M059J (cell line): ENCODE data around the gene SDK1. TPM values are rescaled to one million over a fixed set of nuclear protein-coding genes. Genes with fewer than 3 reads are reported as not detected.
A peak's percentile ranks its signal among the peaks of the same experiment; 100 is the strongest.

Experiments used
- DNase-seq: peaks from one replicate; pipeline ENCODE4 v3.0.0-alpha.2; 2012; ENCODE audit warnings: low read depth
- total RNA-seq: library from RNA; depleted of rRNA; stranded (reverse); fragments of >200 nt; shearing (Covaris generic); gene quantifications from 2 replicates; pipeline ENCODE4 v1.2.3, GENCODE V29; 2014

Gene SDK1
- total RNA-seq, 1 experiment from 2014 or later: under 0.01 TPM

GRCh38 chr7:3527496-3528124 is 226.6 kb downstream of the SDK1 start:
- DNase-seq: no peak

GRCh38 chr7:3533040-3533439 is 232.0 kb downstream of the SDK1 start:
- DNase-seq: no peak

DNA sequence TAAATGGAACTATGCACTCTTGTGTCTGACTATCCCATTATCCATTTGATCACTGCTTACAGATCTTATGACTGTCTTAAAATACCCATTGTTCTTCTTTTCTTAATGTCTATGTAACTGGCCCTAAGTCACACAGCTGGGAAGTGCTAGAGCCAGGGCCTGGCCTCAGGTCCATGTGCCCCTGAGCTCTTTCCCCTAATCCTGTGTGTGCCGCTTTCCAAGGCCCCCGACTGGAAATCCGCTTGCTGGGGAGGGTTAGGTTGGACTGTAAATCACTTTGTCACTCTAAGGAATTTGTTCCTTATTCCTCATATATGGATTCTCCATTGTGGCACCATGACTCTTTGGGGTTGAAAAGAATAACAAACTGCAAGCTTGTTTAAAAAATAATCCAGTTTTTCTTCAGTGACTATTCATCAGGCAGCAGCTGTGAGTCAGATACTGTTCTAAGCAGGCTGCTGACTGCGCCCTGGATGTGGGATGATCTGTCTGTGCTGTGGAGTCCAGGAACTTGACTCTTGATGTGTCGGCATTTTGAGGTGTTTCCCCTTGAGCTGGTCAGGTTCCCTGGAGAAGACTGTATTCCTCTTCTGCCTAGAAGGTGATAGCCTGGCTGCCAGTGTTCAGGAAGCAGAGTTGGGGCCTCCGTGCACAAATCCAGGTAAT is 236.3 kb downstream of the SDK1 start:
- DNase-seq: peak; percentile 30

GRCh38 chr7:3538041-3538440 is 237.0 kb downstream of the SDK1 start:
- DNase-seq: no peak

DNA sequence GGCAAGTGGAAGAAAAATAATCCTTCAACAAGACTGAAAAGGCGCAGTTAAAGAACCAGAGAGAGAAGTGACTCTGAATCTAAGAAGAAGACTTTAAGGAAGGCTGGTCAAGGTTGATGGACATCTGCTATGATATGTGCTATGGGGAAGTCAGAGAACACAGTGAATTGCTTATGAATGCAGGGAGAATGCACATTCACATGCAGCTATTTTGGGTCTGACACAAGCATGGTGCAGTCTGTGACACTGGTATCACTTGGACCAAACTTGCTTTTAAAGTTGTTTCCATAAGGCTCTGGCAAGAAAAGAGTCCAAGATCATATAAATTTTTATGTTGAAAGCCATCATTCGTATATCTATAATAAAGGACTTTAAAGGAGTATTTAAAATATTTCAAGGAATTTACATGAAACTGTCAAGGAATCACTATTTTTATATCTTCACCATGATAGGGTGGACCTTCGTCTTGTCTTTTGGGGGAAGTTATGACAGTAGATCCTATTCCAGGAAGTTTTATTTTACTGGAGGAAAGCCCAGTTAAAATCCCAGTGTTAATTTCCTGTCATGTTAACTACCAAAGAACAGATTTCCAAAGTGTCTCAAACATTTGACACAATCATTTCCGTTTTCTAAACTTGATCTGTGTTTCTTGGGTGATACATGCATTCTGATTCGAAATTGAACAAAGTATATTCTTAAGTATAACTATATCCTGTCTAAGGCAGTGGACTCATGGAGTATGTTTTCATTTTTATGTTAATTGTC is 239.6 kb downstream of the SDK1 start:
- no peak for DNase-seq

DNA sequence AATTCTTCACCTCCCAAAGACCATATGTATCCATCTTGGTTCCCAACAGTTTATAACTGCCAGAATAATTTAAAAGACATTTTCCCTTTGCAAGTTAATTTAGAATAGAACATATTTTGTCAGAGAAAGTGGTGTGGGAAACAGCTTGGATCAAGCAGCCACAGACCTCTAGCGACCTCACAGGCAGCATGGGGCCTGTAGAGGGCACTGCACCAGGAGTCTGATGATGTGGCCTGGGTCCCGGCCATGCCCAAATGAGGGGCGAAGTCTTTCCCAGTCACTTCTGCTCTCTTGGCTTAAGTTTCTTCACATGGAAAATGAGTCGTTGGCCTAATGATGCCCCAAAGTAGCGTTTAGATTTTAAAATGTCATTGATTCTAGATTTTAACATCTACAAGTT is 243.2 kb downstream of the SDK1 start:
- no peak for DNase-seq

DNA sequence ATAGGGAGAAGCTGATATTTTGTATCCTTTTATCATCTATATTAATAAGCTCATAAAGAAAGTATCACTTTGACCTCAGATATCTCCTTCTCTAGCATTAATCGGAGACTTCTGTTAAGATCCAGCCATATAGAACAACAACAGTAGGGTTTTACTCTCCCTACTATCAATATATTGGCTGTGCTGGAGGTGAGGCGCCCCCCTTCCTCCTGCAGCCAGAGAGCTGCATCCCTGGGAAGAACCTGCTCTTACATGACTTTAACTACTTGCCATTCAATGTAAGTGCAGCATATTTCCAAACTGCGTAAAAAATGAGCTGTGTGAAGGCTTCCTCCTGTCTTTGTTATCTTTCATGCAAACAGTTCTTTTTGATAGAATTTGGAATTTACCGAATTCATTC is 247.8 kb downstream of the SDK1 start:
- DNase-seq: no peak

DNA sequence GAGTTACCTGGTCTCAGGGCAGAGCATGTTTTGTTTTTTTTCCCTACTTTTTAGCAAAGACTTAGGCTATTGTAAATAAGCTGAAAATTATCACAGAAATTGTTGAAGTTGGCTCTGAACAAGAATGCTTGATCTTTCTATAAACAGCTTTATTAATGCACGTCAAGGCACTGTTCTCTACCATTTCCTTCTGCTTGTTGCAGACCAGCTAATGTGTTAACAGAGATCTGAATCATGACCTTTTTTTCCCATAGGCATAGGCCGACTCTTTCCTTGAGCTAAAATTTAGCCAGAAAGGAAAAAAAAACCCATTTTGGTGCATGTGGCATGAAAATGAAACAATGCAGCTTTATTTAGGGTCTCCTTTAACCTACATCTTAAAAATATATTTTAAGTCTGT is 248.5 kb downstream of the SDK1 start:
- DNase-seq: no peak

DNA sequence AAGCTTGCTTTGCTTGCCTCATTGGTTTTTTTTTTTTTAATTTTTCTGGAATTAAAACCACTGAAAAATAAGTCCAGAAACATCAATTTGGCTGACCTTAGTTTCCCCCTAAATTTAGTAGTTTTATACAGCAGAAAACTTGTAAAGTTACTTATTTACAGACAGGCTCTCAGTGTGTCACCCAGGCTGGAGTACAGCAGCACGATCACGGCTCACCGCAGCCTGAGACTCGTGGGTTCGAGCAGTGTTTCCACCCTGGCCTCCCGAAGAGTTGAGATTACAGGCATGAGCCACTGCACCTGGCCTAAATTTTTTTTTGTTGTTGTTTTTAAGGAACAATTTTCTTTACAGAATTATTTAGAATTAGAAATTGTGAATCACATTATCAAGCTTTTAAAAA is 250.5 kb downstream of the SDK1 start:
- no peak for DNase-seq

- DNase-seq: peak; percentile 15
Observed at GRCh38 chr7:3552499-3552898, 251.4 kb downstream of the SDK1 start.

DNA sequence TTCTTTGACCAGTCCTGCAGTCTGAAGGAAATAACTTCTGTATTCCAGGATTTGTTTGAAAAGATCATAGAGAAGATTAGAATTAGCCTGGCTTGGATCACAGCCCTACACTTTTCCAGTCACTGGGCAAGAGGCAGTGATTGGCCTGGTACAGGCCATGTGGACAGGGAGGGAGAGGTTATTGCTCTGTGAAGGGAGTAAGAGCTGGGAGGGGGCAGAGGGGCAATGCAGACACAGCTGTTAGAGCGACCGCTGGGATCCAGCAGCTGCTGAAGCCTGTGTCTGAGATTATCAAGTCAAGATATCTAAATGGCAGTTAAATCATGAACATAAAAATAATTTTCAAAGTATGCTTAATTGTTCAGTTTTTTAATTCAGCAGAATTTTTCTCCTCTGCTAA is 257.3 kb downstream of the SDK1 start:
- no peak for DNase-seq

- DNase-seq: peak; percentile 55
Observed at GRCh38 chr7:3559278-3559677, 258.2 kb downstream of the SDK1 start.

- no peak for DNase-seq
Observed at GRCh38 chr7:3560495-3560894, 259.4 kb downstream of the SDK1 start.

DNA sequence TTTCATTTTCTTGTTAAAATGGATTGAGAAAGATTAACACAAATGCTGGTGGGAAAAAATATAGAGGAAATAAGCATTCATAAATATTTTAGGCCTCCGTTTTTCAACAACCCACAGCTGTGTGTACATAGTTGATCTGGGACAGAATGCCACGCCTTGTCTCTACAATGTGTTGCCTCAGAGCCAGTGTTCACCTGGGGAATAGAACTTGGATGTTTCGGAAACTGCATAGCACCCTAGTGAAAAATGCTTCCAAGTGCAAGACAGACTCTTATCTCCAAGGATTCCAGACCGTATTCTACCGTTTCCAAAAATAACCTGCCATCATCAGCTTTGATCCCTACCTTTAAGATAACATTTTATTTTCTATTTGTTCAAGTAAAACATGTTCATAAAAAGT is 260.9 kb downstream of the SDK1 start:
- no peak for DNase-seq

DNA sequence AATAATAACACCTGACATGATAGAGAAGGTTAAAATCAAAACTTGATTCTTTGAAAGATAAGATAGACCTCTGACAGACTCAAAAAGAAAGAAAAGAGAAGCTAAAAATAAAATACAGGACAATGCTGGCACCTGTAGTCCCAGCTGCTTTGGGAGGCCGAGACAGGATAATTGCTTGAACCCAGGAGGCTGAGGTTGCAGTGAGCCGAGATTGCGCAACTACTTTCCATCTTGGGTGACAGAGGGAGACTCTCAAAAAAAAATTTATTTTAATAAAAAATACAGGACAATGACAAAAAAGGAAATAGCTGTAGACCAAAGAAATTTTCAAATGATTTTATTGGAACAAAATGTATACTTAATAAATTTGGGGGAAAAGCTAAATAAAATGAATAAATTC is 263.2 kb downstream of the SDK1 start:
- no peak for DNase-seq

DNA sequence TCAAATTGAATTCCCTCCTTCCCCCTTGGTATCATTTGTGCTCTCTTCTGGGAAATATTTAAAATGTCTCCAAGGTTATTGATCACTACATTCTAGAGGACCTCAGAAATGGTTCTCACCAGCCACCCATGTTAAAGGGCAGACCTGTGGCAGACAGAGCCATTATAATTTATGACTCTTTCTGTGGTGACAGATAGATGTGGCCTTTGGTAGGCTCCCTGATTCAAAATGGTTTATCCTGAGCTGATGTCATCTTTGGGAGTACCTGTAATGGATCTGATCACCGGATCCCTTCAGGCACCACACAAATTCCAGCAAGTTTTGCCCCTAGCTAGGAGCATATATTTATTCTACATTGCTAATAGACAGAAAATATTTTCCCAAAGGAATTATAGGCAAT is 267.5 kb downstream of the SDK1 start:
- no peak for DNase-seq

- DNase-seq: no peak
Observed at GRCh38 chr7:3569643-3570042, 268.6 kb downstream of the SDK1 start.

DNA sequence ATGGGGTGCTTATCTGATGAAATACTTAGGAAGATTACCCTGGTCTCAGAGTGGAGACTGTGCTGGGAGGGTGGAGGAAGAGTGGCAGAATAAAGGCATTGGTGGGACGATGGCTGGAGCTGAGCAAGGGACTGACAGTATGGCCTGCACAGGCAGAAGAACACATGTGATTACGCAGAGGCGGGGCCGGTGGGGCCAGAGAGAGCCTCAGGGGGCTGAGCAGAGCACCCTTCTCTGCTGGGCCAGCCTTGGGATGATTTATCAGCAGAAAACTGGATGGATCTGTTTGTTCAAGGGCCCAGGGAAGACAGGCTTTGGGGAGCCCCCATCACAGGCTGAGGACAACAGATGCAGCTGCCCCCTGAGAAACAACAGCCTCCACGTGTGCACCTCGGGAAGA is 272.1 kb downstream of the SDK1 start:
- no peak for DNase-seq

DNA sequence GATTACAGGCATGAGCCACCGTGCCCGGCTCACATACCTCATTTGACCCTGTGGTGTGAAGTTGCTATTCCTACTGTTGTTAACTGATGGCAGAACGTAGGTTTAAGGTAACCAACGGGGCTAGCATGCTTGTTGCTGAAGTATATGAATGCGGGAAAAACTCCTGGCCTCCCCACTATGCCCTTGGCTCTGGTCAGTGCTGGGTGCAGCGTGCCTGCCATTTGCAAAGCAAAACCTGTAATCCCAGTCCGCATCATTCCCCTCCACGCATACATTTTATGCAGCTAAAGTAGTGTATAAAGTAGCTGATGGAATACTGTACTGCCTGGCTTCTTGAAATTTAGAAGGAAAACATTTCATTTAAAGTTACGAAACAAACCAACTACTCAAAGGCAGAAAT is 273.3 kb downstream of the SDK1 start:
- DNase-seq: no peak

DNA sequence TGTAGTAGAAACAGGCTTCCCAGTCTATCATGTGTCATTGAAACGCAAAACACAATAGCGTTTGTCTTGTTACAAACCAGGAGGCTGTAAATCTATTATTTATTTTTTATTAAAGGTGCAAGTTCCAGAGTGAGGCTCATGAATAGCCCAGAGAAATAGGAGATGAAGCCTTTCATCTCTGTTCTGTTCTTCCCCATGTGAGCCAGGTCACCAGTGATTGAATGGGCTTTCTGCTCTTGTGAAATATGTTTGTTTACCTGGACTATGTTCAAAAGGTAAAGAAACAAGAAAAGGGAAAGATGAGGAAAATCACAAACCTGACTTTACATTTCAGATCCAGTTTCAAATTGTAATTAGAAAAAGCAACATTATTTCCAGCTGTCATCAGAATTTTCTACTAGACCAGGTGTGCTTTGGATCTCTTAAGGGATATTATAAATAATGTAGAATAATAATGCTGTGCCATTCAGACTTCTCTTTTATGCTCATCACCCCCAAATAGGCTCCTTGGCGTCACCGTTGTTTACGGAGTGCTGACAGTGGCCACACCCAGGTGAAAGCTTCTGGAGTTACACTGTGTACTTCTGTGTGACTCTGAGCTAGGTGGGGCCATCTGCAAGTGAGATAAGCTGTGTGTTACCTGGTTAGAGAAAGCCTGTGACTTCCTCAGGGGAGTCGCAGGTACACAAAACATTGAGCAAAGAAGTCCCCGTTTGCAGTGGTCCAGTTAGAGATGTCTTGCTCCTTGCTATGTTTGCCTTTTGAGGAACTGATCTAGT is 274.9 kb downstream of the SDK1 start:
- no peak for DNase-seq

DNA sequence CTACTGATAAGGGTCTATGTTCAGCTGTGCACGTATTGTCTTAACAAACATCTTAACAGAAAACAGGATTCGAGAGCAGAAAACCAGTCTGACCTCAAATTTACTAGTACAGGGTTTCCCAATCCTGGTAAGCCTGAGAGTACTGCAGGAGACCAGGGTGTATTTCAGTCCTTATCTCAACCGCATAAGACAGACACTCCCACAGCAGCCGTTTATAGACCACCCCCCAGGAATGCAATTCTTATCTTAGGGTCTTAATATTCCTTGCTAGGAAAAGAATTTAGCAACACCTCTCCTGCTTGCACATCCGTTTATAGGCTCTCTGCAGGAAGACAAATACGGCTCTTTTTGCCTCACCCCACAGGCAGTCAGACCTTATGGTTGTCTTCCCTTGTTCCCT is 277.3 kb downstream of the SDK1 start:
- no peak for DNase-seq

GRCh38 chr7:3579638-3580219 is 278.7 kb downstream of the SDK1 start:
- DNase-seq: no peak
